Brain microvascular endothelial cell (primary cell): ENCODE data around the gene RNF212.

Experiments
- DNase-seq: peaks from one replicate; pipeline ENCODE4 v3.0.0-alpha.2; 2020
- H3K27ac ChIP-seq: fragments of 250-450 bp; sonication (Bioruptor Pico); 2 replicates; pipeline ENCODE4 v1.5.1; 2020; ENCODE audit warnings: mild to moderate bottlenecking, moderate library complexity
- H3K27me3 ChIP-seq: fragments of 250-450 bp; sonication (Bioruptor Pico); replicated peaks from 2 replicates; pipeline ENCODE4 v1.5.1; 2020; ENCODE audit warnings: mild to moderate bottlenecking
- H3K36me3 ChIP-seq: fragments of 250-450 bp; sonication (Bioruptor Pico); replicated peaks from 2 replicates; pipeline ENCODE4 v1.5.1; 2020; ENCODE audit warnings: mild to moderate bottlenecking
- H3K4me3 ChIP-seq: 2 replicates; pipeline ENCODE4 v1.5.1; 2011; ENCODE audit warnings: low read depth, mild to moderate bottlenecking, control low read depth, low read length, moderate library complexity
- in situ Hi-C: cut with HindIII; loops from 2 replicates; pipeline ENCODE4 v1.10.0; 2017; ENCODE audit warnings: low sequenced_read_pairs, low pct_ligation_motif_present
- TF ChIP-seq, protein P1 (sequence below): IDR thresholded peaks from 2 replicates; pipeline ENCODE4 v1.5.1; 2011; ENCODE audit warnings: low read depth, mild to moderate bottlenecking, moderate library complexity, low read length, control low read depth, inconsistent platforms; ENCODE audit errors: missing control alignments

The RNF212 gene

GRCh38 chr4:1153567-1154090 is 40.3 kb upstream of the RNF212 start:
- Histone ChIP-seq H3K27ac (no peak overlapping the region), H3K36me3 (no peaks in the 10 kb centered on the region), H3K27me3 (peaks cover 5% of the 10 kb centered on the region), H3K4me3 (no peak overlapping the region)
- in situ Hi-C loops: no loop called here
- TF ChIP-seq, protein P1, sequence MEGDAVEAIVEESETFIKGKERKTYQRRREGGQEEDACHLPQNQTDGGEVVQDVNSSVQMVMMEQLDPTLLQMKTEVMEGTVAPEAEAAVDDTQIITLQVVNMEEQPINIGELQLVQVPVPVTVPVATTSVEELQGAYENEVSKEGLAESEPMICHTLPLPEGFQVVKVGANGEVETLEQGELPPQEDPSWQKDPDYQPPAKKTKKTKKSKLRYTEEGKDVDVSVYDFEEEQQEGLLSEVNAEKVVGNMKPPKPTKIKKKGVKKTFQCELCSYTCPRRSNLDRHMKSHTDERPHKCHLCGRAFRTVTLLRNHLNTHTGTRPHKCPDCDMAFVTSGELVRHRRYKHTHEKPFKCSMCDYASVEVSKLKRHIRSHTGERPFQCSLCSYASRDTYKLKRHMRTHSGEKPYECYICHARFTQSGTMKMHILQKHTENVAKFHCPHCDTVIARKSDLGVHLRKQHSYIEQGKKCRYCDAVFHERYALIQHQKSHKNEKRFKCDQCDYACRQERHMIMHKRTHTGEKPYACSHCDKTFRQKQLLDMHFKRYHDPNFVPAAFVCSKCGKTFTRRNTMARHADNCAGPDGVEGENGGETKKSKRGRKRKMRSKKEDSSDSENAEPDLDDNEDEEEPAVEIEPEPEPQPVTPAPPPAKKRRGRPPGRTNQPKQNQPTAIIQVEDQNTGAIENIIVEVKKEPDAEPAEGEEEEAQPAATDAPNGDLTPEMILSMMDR: no peak
- DNase-seq: no peak

DNA sequence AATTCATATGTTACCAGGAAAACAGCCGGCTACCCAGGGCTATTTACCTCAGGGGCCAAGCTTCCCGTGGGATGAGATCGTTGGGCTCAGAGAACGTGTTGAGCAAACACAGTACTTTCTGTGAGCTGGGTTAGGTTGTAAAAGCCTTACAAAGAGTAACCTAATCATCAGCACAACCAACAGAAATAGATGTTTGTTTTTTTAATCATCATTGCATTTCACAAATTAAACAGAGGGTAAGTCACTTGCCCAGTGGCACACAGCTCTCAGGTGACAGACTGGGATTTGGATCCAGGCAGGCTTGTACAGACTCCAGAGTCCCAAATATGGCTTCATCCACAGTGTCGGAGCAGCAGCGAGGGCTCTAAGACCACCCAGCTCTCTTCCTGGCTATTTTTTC is 38.9 kb upstream of the RNF212 start:
- TF ChIP-seq, protein P1: no peak

DNA sequence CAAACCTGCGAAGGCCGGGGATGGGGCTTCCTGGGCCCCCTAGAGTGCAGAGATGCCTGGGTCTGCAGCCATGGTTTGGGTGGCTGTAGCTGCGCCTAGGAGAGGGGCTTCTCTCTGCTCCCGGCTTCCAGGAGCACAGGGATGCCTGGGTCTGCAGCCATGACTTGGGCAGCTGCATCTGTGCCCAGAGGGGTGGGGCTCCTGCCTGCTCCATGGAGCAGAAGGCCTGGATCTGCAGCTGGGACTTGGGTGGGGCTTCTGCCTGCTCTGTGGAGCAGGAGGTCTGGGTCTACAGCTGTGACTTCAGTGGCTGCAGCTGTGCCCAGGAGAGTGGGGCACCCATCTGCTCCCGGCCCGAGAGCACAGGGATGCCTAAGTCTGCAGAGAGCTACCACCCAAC is 38.2 kb upstream of the RNF212 start:
- peaks cover 5% of the 10 kb centered on the region for H3K27me3 ChIP-seq
- no peaks in the 10 kb centered on the region for H3K36me3 ChIP-seq
- in situ Hi-C loops: no loop called here
- H3K27ac ChIP-seq: no peak overlapping the region
- TF ChIP-seq, protein P1: no peak
- no peak overlapping the region for H3K4me3 ChIP-seq
- DNase-seq: no peak

More for the DNA sequence above, 38.9 kb upstream of the RNF212 start:
- Histone ChIP-seq H3K27ac (no peak overlapping the region), H3K36me3 (no peaks in the 10 kb centered on the region), H3K4me3 (no peak overlapping the region), H3K27me3 (peaks cover 5% of the 10 kb centered on the region)
- in situ Hi-C loops: no loop called here
- DNase-seq: no peak

DNA sequence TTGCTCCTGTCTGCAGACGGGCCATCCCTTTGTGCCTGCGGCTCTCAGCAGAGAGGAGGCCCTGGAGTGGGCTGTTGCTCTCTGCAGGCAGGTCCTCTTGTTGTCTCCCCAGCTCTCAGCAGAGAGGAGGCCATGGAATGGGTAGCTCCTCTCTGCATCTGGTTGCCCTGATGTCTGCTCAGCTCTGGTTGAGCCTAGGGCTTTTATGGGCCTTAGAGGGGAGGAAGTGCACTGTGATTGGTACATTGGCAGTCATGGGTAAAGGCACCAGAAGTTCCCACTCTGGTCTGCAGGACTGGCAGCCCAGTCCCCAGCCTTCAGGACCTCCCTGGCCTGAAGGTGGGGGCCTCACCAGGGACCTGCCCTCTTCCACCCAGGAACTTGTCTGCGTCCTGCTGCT is 37.5 kb upstream of the RNF212 start:
- no peaks in the 10 kb centered on the region for H3K36me3 ChIP-seq
- no peak overlapping the region for H3K4me3 ChIP-seq
- H3K27ac ChIP-seq: no peak overlapping the region
- in situ Hi-C loops: no loop called here
- TF ChIP-seq, protein P1: no peak
- no peak for DNase-seq
- peaks cover 5% of the 10 kb centered on the region for H3K27me3 ChIP-seq

GRCh38 chr4:1139860-1140259 is 26.5 kb upstream of the RNF212 start:
- Histone ChIP-seq H3K27me3 (peaks cover 14% of the 10 kb centered on the region), H3K36me3 (no peaks in the 10 kb centered on the region), H3K27ac (no peak overlapping the region), H3K4me3 (no peak overlapping the region)
- DNase-seq: no peak
- TF ChIP-seq, protein P1: no peak
- in situ Hi-C loops: no loop called here

GRCh38 chr4:1137850-1138249 is 24.5 kb upstream of the RNF212 start:
- H3K36me3 ChIP-seq: no peaks in the 10 kb centered on the region
- TF ChIP-seq, protein P1: no peak
- no peak overlapping the region for H3K27ac ChIP-seq
- DNase-seq: no peak
- peaks cover 14% of the 10 kb centered on the region for H3K27me3 ChIP-seq
- in situ Hi-C loops: no loop called here
- no peak overlapping the region for H3K4me3 ChIP-seq
